Liver (tissue), 9 donors: Measurements from ENCODE around the gene CPLX1. TPM values are rescaled to one million over a fixed set of nuclear protein-coding genes. Genes with fewer than 3 reads are reported as not detected.

Experiments
- DNase-seq: peaks from one replicate; pipeline ENCODE4 v3.0.0-alpha.2; 2017; ENCODE audit warnings: low spot score
- H3K27ac ChIP-seq, 2 donors: one replicate each; pipeline ENCODE4 v1.7.0; 2013; ENCODE audit warnings: inconsistent platforms in 2 of 2, low read length in 2 of 2, control low read depth in 1 of 2, low read depth in 1 of 2, mild to moderate bottlenecking in 1 of 2
- H3K27me3 ChIP-seq, 4 donors: one replicate each; pipeline versions ENCODE4 v1.6.1 to v1.7.0; 2013; ENCODE audit warnings: low read length in 3 of 4, inconsistent platforms in 1 of 4, mild to moderate bottlenecking in 1 of 4, moderate library complexity in 1 of 4; ENCODE audit not compliant: control insufficient read depth in 4 of 4, insufficient read depth in 4 of 4
- H3K36me3 ChIP-seq, 4 donors: one replicate each; pipeline versions ENCODE4 v1.6.1 to v1.7.0; 2013; ENCODE audit warnings: low read length in 3 of 4, mild to moderate bottlenecking in 3 of 4, low read depth in 1 of 4, moderate library complexity in 1 of 4; ENCODE audit not compliant: control insufficient read depth in 4 of 4, insufficient read depth in 3 of 4
- H3K4me1 ChIP-seq, 4 donors: one replicate each; pipeline versions ENCODE4 v1.6.1 to v1.7.0; 2013; ENCODE audit warnings: low read length in 3 of 4, mild to moderate bottlenecking in 3 of 4, moderate library complexity in 1 of 4; ENCODE audit not compliant: control insufficient read depth in 4 of 4, insufficient read depth in 4 of 4
- H3K4me3 ChIP-seq, 3 donors: one replicate each; pipeline versions ENCODE4 v1.6.1 to v1.7.0; 2013; ENCODE audit warnings: low read length in 3 of 3, control low read depth in 1 of 3, low read depth in 1 of 3, mild to moderate bottlenecking in 1 of 3
- H3K9ac ChIP-seq, 2 donors: one replicate each; pipeline ENCODE4 v1.7.0; 2013; ENCODE audit warnings: low read length in 2 of 2, mild to moderate bottlenecking in 2 of 2, moderate library complexity in 2 of 2, control low read depth in 1 of 2, low read depth in 1 of 2
- H3K9me3 ChIP-seq, 4 donors: one replicate each; pipeline versions ENCODE4 v1.6.1 to v1.7.0; 2013; ENCODE audit warnings: low read length in 3 of 4; ENCODE audit not compliant: control insufficient read depth in 4 of 4
- EGR1 ChIP-seq, 2 donors: IDR thresholded peaks; 2 replicates each; pipeline ENCODE4 v1.6.1; 2016 to 2018; ENCODE audit warnings: antibody characterized with exemption in 2 of 2, low read depth in 2 of 2
- FOXA2 ChIP-seq: IDR thresholded peaks from 2 replicates; pipeline ENCODE4 v1.6.1; 2016; ENCODE audit warnings: antibody characterized with exemption
- GABPA ChIP-seq, 2 donors: IDR thresholded peaks in 1 of 2; conservative IDR thresholded peaks in 1 of 2; 2 replicates each; pipeline ENCODE4 v1.6.1; 2016; ENCODE audit warnings: antibody characterized with exemption in 2 of 2, mild to moderate bottlenecking in 1 of 2, moderate library complexity in 1 of 2
- HNF4A ChIP-seq, 2 donors: conservative IDR thresholded peaks; 2 replicates each; pipeline ENCODE4 v1.6.1; 2016; ENCODE audit warnings: antibody characterized with exemption in 2 of 2, mild to moderate bottlenecking in 2 of 2
- HNF4G ChIP-seq: IDR thresholded peaks from 2 replicates; pipeline ENCODE4 v1.6.1; 2016; ENCODE audit warnings: antibody characterized with exemption
- JUND ChIP-seq, 2 donors: IDR thresholded peaks; 2 replicates each; pipeline ENCODE4 v1.6.1; 2016; ENCODE audit warnings: antibody characterized with exemption in 2 of 2
- MAX ChIP-seq: IDR thresholded peaks from 2 replicates; pipeline ENCODE4 v1.6.1; 2016; ENCODE audit warnings: antibody characterized with exemption
- NR2F2 ChIP-seq: IDR thresholded peaks from 2 replicates; pipeline ENCODE4 v1.6.1; 2016; ENCODE audit warnings: antibody characterized with exemption
- RAD21 ChIP-seq, 2 donors: IDR thresholded peaks; 2 replicates each; pipeline ENCODE4 v1.6.1; 2016; ENCODE audit warnings: antibody characterized with exemption in 2 of 2, mild to moderate bottlenecking in 2 of 2
- REST ChIP-seq: IDR thresholded peaks from 2 replicates; pipeline ENCODE4 v1.6.1; 2016; ENCODE audit warnings: antibody characterized with exemption, mild to moderate bottlenecking
- RXRA ChIP-seq, 2 donors: IDR thresholded peaks; 2 replicates each; pipeline ENCODE4 v1.6.1; 2017 to 2018; ENCODE audit warnings: antibody characterized with exemption in 2 of 2, mild to moderate bottlenecking in 1 of 2
- SP1 ChIP-seq: IDR thresholded peaks from 2 replicates; pipeline ENCODE4 v1.6.1; 2018; ENCODE audit warnings: antibody characterized with exemption, mild to moderate bottlenecking
- TAF1 ChIP-seq: conservative IDR thresholded peaks from 2 replicates; pipeline ENCODE4 v1.6.1; 2016; ENCODE audit warnings: antibody characterized with exemption, mild to moderate bottlenecking
- YY1 ChIP-seq: IDR thresholded peaks from 2 replicates; pipeline ENCODE4 v1.6.1; 2016; ENCODE audit warnings: antibody characterized with exemption, mild to moderate bottlenecking
- WGBS: extraction: QIAGEN DNeasy Blood & Tissue Kit; methylation state at CpG from one replicate; pipeline ENCODE4 v1.1.7; 2013; 5-methylcytosine and 5-hydroxymethylcytosine counted together
- polyA plus RNA-seq, 2 donors: library from polyadenylated mRNA; stranded (reverse) in 1 of 2; unstranded in 1 of 2; fragments of 200-250 nt in 1 of 2; fragments of >200 nt in 1 of 2; fragmentation: Nextera tagmentation in 1 of 2; extraction: Ambion mirVana in 1 of 2; gene quantifications; one replicate each; pipeline versions ENCODE4 v1.2.1 to v1.2.3, GENCODE V29; 2013 to 2015
- total RNA-seq, 2 donors: library from RNA; depleted of rRNA; stranded (reverse); fragments of >200 nt; gene quantifications; one replicate each; pipeline ENCODE4 v1.2.3, GENCODE V29; 2014
- TF ChIP-seq, protein P1 (sequence below): IDR thresholded peaks from 2 replicates; pipeline ENCODE4 v1.6.1; 2016; ENCODE audit warnings: antibody characterized with exemption
- TF ChIP-seq, protein P2 (sequence below): fragments of 150-350 bp; IDR thresholded peaks from 2 replicates; pipeline ENCODE4 v1.5.1; 2017; ENCODE audit warnings: improper control_type of control experiment, low read depth, low read length; ENCODE audit not compliant: missing input control
- donor health status: healthy.
- donor health status: healthy.
- donor health status: healthy.
- donor health status: healthy.
- donor health status: healthy.

CPLX1 gene
- total and polyA plus RNA-seq, 4 donors = 0.14 to 2.8 (median 0.80) TPM

- H3K27me3 ChIP-seq = no peaks in the 10 kb centered on the region
- no peak overlapping the region for H3K27ac ChIP-seq
- no peak overlapping the region for H3K4me3 ChIP-seq
- H3K9me3 ChIP-seq = peaks cover 0 to 5% (median 0%) of the 10 kb centered on the region in 4 donors
- no peak for DNase-seq
- peaks cover 2 to 12% (median 10%) of the 10 kb centered on the region in 4 donors for H3K4me1 ChIP-seq
- H3K36me3 ChIP-seq = no peaks in the 10 kb centered on the region
- WGBS = 96% methylated on average over 6 of the region's 6 CpGs
- H3K9ac ChIP-seq = no peak overlapping the region
- TF ChIP-seq MAX = no peak
- no peak for TF ChIP-seq NR2F2
- TF ChIP-seq RXRA (IDR thresholded peaks at IDR 0.05) = no peak
- no peak for TF ChIP-seq JUND (IDR thresholded peaks at IDR 0.05)
- TF ChIP-seq SP1 = no peak
- no peak for TF ChIP-seq YY1
- no peak for TF ChIP-seq RAD21 (IDR thresholded peaks at IDR 0.05)
- TF ChIP-seq, protein P1, sequence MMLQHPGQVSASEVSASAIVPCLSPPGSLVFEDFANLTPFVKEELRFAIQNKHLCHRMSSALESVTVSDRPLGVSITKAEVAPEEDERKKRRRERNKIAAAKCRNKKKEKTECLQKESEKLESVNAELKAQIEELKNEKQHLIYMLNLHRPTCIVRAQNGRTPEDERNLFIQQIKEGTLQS = no peak
- no peak for TF ChIP-seq REST
- TF ChIP-seq, protein P2, sequence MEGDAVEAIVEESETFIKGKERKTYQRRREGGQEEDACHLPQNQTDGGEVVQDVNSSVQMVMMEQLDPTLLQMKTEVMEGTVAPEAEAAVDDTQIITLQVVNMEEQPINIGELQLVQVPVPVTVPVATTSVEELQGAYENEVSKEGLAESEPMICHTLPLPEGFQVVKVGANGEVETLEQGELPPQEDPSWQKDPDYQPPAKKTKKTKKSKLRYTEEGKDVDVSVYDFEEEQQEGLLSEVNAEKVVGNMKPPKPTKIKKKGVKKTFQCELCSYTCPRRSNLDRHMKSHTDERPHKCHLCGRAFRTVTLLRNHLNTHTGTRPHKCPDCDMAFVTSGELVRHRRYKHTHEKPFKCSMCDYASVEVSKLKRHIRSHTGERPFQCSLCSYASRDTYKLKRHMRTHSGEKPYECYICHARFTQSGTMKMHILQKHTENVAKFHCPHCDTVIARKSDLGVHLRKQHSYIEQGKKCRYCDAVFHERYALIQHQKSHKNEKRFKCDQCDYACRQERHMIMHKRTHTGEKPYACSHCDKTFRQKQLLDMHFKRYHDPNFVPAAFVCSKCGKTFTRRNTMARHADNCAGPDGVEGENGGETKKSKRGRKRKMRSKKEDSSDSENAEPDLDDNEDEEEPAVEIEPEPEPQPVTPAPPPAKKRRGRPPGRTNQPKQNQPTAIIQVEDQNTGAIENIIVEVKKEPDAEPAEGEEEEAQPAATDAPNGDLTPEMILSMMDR = no peak
- TF ChIP-seq EGR1 (IDR thresholded peaks at IDR 0.05; ENCODE audit: low read depth in 2 of 2) = no peak
- TF ChIP-seq HNF4G = no peak
- TF ChIP-seq HNF4A (conservative IDR thresholded peaks at IDR 0.05) = no peak
- TF ChIP-seq FOXA2 = no peak
- no peak for TF ChIP-seq GABPA (IDR thresholded peaks at IDR 0.05 in 1 of 2, conservative IDR thresholded peaks at IDR 0.05 in 1 of 2)
These were observed 3.4 kb upstream of the CPLX1 start for GRCh38 chr4:829291-829690.

GRCh38 chr4:828641-829271 is 2.8 kb upstream of the CPLX1 start:
- no peaks in the 10 kb centered on the region for H3K27me3 ChIP-seq

More at GRCh38 chr4:828641-829271, 2.8 kb upstream of the CPLX1 start:
- Histone ChIP-seq H3K27ac (no peak overlapping the region), H3K9me3 (peaks cover 0 to 5% (median 0%) of the 10 kb centered on the region in 4 donors), H3K9ac (no peak overlapping the region), H3K4me1 (peaks cover 2 to 12% (median 10%) of the 10 kb centered on the region in 4 donors), H3K4me3 (no peak overlapping the region), H3K36me3 (no peaks in the 10 kb centered on the region)
- TF ChIP-seq REST = no peak
- TF ChIP-seq HNF4G = no peak
- no peak for TF ChIP-seq NR2F2
- no peak for TF ChIP-seq GABPA (IDR thresholded peaks at IDR 0.05 in 1 of 2, conservative IDR thresholded peaks at IDR 0.05 in 1 of 2)
- TF ChIP-seq RXRA (IDR thresholded peaks at IDR 0.05) = no peak
- no peak for TF ChIP-seq JUND (IDR thresholded peaks at IDR 0.05)
- no peak for TF ChIP-seq TAF1
- TF ChIP-seq, protein P1 = no peak
- TF ChIP-seq RAD21 (IDR thresholded peaks at IDR 0.05) = no peak
- WGBS = 43% methylated on average over 16 of the region's 16 CpGs
- DNase-seq = no peak
